IMR-90 (cell line): Measurements from ENCODE around the gene LINGO4. TPM values are rescaled to one million over a fixed set of nuclear protein-coding genes. Genes with fewer than 3 reads are reported as not detected.

ENCODE experiments used
- ATAC-seq: fragments of 200-7000 bp; cut with Tn5 transposase; 2 replicates; pipeline ENCODE4 v1.9.1; 2020; ENCODE audit warnings: low read depth, mild to moderate bottlenecking, moderate library complexity
- BruUV-seq: library from RNA; stranded (reverse); fragments of 400-500 nt; replicated peaks from 2 replicates; lab custom pipeline; 2021; lab: Mats Ljungman, UMichigan
- CTCF ChIA-PET: fragments of 300-600 bp; formaldehyde crosslinking; extraction: SDS; loops from one replicate; lab custom pipeline; 2021; ENCODE audit warnings: antibody characterized with exemption; lab: Yijun Ruan, JAX
- POLR2A ChIA-PET: fragments of 300-600 bp; sonication (Branson Sonifier 250); formaldehyde crosslinking; loops from one replicate; lab custom pipeline; 2022; ENCODE audit warnings: antibody characterized with exemption; ENCODE audit not compliant: unreplicated experiment; lab: Charles Lee
- DNase-seq: peaks from one replicate; pipeline ENCODE4 v3.0.0; 2013
- H2AFZ ChIP-seq: replicated peaks from 2 replicates; pipeline ENCODE3; 2013; ENCODE audit warnings: low read length, mild to moderate bottlenecking; ENCODE audit not compliant: poor library complexity
- H2AK5ac ChIP-seq: 2 replicates; pipeline ENCODE4 v1.6.1; 2013; ENCODE audit warnings: low read depth, low read length, inconsistent platforms
- H2AK9ac ChIP-seq: replicated peaks from 2 replicates; pipeline ENCODE3; 2013; ENCODE audit warnings: mild to moderate bottlenecking, low read depth, low read length, moderate library complexity; ENCODE audit not compliant: poor library complexity
- H2BK120ac ChIP-seq: 2 replicates; pipeline ENCODE4 v1.6.1; 2013; ENCODE audit warnings: low read depth, low read length, inconsistent platforms
- H2BK15ac ChIP-seq: 3 replicates; pipeline ENCODE4 v1.6.1; 2013; ENCODE audit warnings: low read depth, low read length, inconsistent platforms
- H2BK20ac ChIP-seq: 2 replicates; pipeline ENCODE4 v1.6.1; 2013; ENCODE audit warnings: low read depth, mild to moderate bottlenecking, inconsistent platforms, low read length, moderate library complexity
- H2BK5ac ChIP-seq: 2 replicates; pipeline ENCODE4 v1.6.1; 2013; ENCODE audit warnings: mild to moderate bottlenecking, low read depth, low read length, inconsistent platforms; ENCODE audit not compliant: poor library complexity, severe bottlenecking
- H3K14ac ChIP-seq: replicated peaks from 2 replicates; pipeline ENCODE4 v1.6.1; 2013; ENCODE audit warnings: low read depth, low read length, inconsistent platforms
- H3K18ac ChIP-seq: 2 replicates; pipeline ENCODE4 v1.6.1; 2013; ENCODE audit warnings: low read depth, low read length, control low read depth
- H3K23ac ChIP-seq: 2 replicates; pipeline ENCODE4 v1.6.1; 2013; ENCODE audit warnings: low read depth, low read length, inconsistent platforms
- H3K27ac ChIP-seq: 2 replicates; pipeline ENCODE4 v1.5.1; 2013; ENCODE audit warnings: mild to moderate bottlenecking, control low read depth, low read length; ENCODE audit not compliant: insufficient read depth
- H3K27me3 ChIP-seq: 2 replicates; pipeline ENCODE4 v1.6.1; 2013; ENCODE audit warnings: low read length; ENCODE audit not compliant: control insufficient read depth, insufficient read depth
- H3K36me3 ChIP-seq: 2 replicates; pipeline ENCODE4 v1.6.1; 2013; ENCODE audit warnings: low read length, mixed read lengths; ENCODE audit not compliant: control insufficient read depth, insufficient read depth
- H3K4ac ChIP-seq: 2 replicates; pipeline ENCODE4 v1.6.1; 2013; ENCODE audit warnings: low read depth, low read length, inconsistent platforms
- H3K4me1 ChIP-seq: 2 replicates; pipeline ENCODE4 v1.6.1; 2013; ENCODE audit warnings: low read length, mixed read lengths; ENCODE audit not compliant: control insufficient read depth, insufficient read depth
- H3K4me2 ChIP-seq: 2 replicates; pipeline ENCODE4 v1.6.1; 2013; ENCODE audit warnings: low read depth, mild to moderate bottlenecking, control low read depth, low read length, moderate library complexity
- H3K4me3 ChIP-seq: 2 replicates; pipeline ENCODE4 v1.5.1; 2013; ENCODE audit warnings: low read depth, mild to moderate bottlenecking, control low read depth, low read length, moderate library complexity; ENCODE audit not compliant: insufficient read depth
- H3K56ac ChIP-seq: 2 replicates; pipeline ENCODE4 v1.6.1; 2013; ENCODE audit warnings: low read length, inconsistent platforms; ENCODE audit not compliant: insufficient read depth; ENCODE audit errors: extremely low read depth
- H3K79me1 ChIP-seq, 2 experiments: 2 replicates each; pipeline ENCODE4 v1.6.1; 2013; ENCODE audit warnings: low read length in 2 of 2, inconsistent platforms in 1 of 2, low read depth in 1 of 2
- H3K9ac ChIP-seq: 2 replicates; pipeline ENCODE4 v1.6.1; 2013; ENCODE audit warnings: low read depth, low read length, control low read depth
- H3K9me1 ChIP-seq: 2 replicates; pipeline ENCODE4 v1.6.1; 2013; ENCODE audit warnings: low read length, inconsistent platforms; ENCODE audit not compliant: insufficient read depth
- H3K9me3 ChIP-seq: 2 replicates; pipeline ENCODE4 v1.6.1; 2013; ENCODE audit warnings: low read length; ENCODE audit not compliant: control insufficient read depth, insufficient read depth
- H4K20me1 ChIP-seq: 2 replicates; pipeline ENCODE4 v1.6.1; 2013; ENCODE audit warnings: low read length, inconsistent platforms; ENCODE audit not compliant: insufficient read depth
- H4K5ac ChIP-seq: 2 replicates; pipeline ENCODE4 v1.6.1; 2013; ENCODE audit warnings: mild to moderate bottlenecking, low read depth, low read length, control low read depth
- H4K8ac ChIP-seq, 2 experiments: 2 replicates each; pipeline ENCODE4 v1.6.1; 2013; ENCODE audit warnings: low read depth in 2 of 2, low read length in 2 of 2, control low read depth in 1 of 2, inconsistent platforms in 1 of 2
- H4K91ac ChIP-seq: 2 replicates; pipeline ENCODE4 v1.6.1; 2013; ENCODE audit warnings: low read depth, low read length, inconsistent platforms; ENCODE audit not compliant: insufficient read depth
- BHLHE40 ChIP-seq: fragments of 150-350 bp; IDR thresholded peaks from 2 replicates; pipeline ENCODE4 v1.6.1; 2016; ENCODE audit warnings: mild to moderate bottlenecking, low read depth, low read length
- CEBPB ChIP-seq: IDR thresholded peaks from 2 replicates; pipeline ENCODE4 v1.6.1; 2012; ENCODE audit warnings: low read depth, low read length, improper control_type of control experiment
- MAFK ChIP-seq: IDR thresholded peaks from 2 replicates; pipeline ENCODE4 v1.6.1; 2012; ENCODE audit warnings: low read depth, low read length, improper control_type of control experiment
- RAD21 ChIP-seq: IDR thresholded peaks from 2 replicates; pipeline ENCODE4 v1.6.1; 2012; ENCODE audit warnings: low read length, improper control_type of control experiment
- RCOR1 ChIP-seq: IDR thresholded peaks from 2 replicates; pipeline ENCODE4 v1.6.1; 2012; ENCODE audit warnings: mild to moderate bottlenecking, low read length, improper control_type of control experiment; ENCODE audit not compliant: insufficient replicate concordance
- SMC3 ChIP-seq: fragments of 150-350 bp; IDR thresholded peaks from 2 replicates; pipeline ENCODE4 v1.6.1; 2016; ENCODE audit warnings: low read depth, mild to moderate bottlenecking, antibody characterized with exemption, low read length, moderate library complexity
- WGBS, 2 experiments: methylation state at CpG; one replicate each; pipeline versions ENCODE4 v1.1.5 to v1.1.7; 2013; ENCODE audit warnings: missing lambda C conversion rate in 2 of 2; ENCODE audit not compliant: insufficient read length in 1 of 2; ENCODE audit errors: extremely low coverage in 2 of 2; 5-methylcytosine and 5-hydroxymethylcytosine counted together
- dilution Hi-C: fragments of 300-500 bp; cut with HindIII; formaldehyde crosslinking; loops from one replicate; pipeline ENCODE4 v1.14.3; 2018; ENCODE audit warnings: low sequenced_read_pairs; ENCODE audit not compliant: unreplicated experiment
- in situ Hi-C: fragments of 300-500 bp; cut with MboI; formaldehyde crosslinking; loops from 3 replicates; pipeline ENCODE4 v1.14.3; 2019; ENCODE audit warnings: low sequenced_read_pairs, inconsistent platforms, mixed read lengths
- intact Hi-C: fragments of 100-400 bp; cut with micrococcal nuclease; formaldehyde crosslinking; loops from 2 replicates; pipeline ENCODE4 v1.10.0; 2022
- polyA plus RNA-seq, 3 experiments: library from polyadenylated mRNA; depleted of rRNA; stranded (reverse); fragments of >200 nt; gene quantifications; 2 replicates each; pipeline ENCODE4 v1.2.3, GENCODE V29; 2012; ENCODE audit warnings: low replicate concordance in 1 of 3
- total RNA-seq: library from RNA; depleted of rRNA; stranded (reverse); fragments of >200 nt; gene quantifications from 2 replicates; pipeline ENCODE4 v1.2.3, GENCODE V29; 2012
- TF ChIP-seq, protein P1 (sequence below): conservative IDR thresholded peaks from 2 replicates; pipeline ENCODE4 v1.5.1; 2012; ENCODE audit warnings: mild to moderate bottlenecking, low read depth, low read length, improper control_type of control experiment

The LINGO4 gene
- total and polyA plus RNA-seq, 2 of the 4 experiments (the other 2 are of a cell fraction) = not detected

GRCh38 chr1:151783796-151784195 lies 21.4 kb downstream of the LINGO4 start:
- peaks cover 21% of the 10 kb centered on the region for H3K27me3 ChIP-seq
- H3K4me2 ChIP-seq = no peak overlapping the region
- no peak for TF ChIP-seq RAD21
- no peak for TF ChIP-seq RCOR1
- no peak for TF ChIP-seq MAFK
- TF ChIP-seq BHLHE40 = no peak
- no peak for TF ChIP-seq CEBPB
- TF ChIP-seq, protein P1, sequence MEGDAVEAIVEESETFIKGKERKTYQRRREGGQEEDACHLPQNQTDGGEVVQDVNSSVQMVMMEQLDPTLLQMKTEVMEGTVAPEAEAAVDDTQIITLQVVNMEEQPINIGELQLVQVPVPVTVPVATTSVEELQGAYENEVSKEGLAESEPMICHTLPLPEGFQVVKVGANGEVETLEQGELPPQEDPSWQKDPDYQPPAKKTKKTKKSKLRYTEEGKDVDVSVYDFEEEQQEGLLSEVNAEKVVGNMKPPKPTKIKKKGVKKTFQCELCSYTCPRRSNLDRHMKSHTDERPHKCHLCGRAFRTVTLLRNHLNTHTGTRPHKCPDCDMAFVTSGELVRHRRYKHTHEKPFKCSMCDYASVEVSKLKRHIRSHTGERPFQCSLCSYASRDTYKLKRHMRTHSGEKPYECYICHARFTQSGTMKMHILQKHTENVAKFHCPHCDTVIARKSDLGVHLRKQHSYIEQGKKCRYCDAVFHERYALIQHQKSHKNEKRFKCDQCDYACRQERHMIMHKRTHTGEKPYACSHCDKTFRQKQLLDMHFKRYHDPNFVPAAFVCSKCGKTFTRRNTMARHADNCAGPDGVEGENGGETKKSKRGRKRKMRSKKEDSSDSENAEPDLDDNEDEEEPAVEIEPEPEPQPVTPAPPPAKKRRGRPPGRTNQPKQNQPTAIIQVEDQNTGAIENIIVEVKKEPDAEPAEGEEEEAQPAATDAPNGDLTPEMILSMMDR = no peak
- TF ChIP-seq SMC3 = no peak
- H2BK5ac ChIP-seq = no peak overlapping the region
- WGBS, 2 experiments = 47% methylated on average over 2 of the region's 2 CpGs; no CpG with 5 or more reads in 1 of the 2 experiments
- H3K79me1 ChIP-seq = no peaks in the 10 kb centered on the region
- CTCF ChIA-PET = no interaction called here
- H3K9me3 ChIP-seq = no peaks in the 10 kb centered on the region
- no peak overlapping the region for H3K14ac ChIP-seq
- ATAC-seq = no peak
- DNase-seq = no peak
- no peak overlapping the region for H3K4me3 ChIP-seq
- no TSS peak for BruUV-seq
- H3K18ac ChIP-seq = no peak overlapping the region
- H2BK20ac ChIP-seq = no peak overlapping the region
- no peak overlapping the region for H2AK5ac ChIP-seq
- H3K56ac ChIP-seq = no peak overlapping the region
- in situ Hi-C loops (no loop called here), intact Hi-C loops (no loop called here), dilution Hi-C loops (loop anchor here (25.0 kb wide), 1 partner anchor 104 kb away; no protein-coding TSS in a partner anchor)
- H2BK120ac ChIP-seq = no peak overlapping the region
- H4K20me1 ChIP-seq = no peaks in the 10 kb centered on the region
- H2AK9ac ChIP-seq = no peak overlapping the region
- H3K23ac ChIP-seq = no peak overlapping the region
- H2BK15ac ChIP-seq = no peak overlapping the region
- no peak overlapping the region for H4K8ac ChIP-seq
- H3K9me1 ChIP-seq = no peaks in the 10 kb centered on the region
- H3K36me3 ChIP-seq = no peaks in the 10 kb centered on the region
- POLR2A ChIA-PET = no interaction called here
- H3K4ac ChIP-seq = no peak overlapping the region
- no peak overlapping the region for H3K9ac ChIP-seq
- H4K5ac ChIP-seq = no peak overlapping the region
- no peak overlapping the region for H2AFZ ChIP-seq
- H4K91ac ChIP-seq = no peak overlapping the region
- H3K27ac ChIP-seq = no peak overlapping the region
- no peaks in the 10 kb centered on the region for H3K4me1 ChIP-seq
